Motor neuron (in vitro differentiated cells): ENCODE data around the gene TMIGD3. TPM values are rescaled to one million over a fixed set of nuclear protein-coding genes. Genes with fewer than 3 reads are reported as not detected.

Experiments used
- total RNA-seq, 8 experiments: library from RNA; unstranded; fragments of 300-600 nt; gene quantifications; 2 replicates each; pipeline versions ENCODE4 v1.2.3 to v1.2.4, GENCODE V29; 2022

TMIGD3 gene
- total RNA-seq, 8 experiments from 2014 or later: 0.32 to 0.71 TPM; not detected in 6

Other genes with a start within 250 kb of the TMIGD3 start
- gene CHIA, start 212.8 kb downstream of the TMIGD3 start, total RNA-seq: under 1 TPM in 4 of 8 experiments, not detected in 4; 0.09 to 0.47 (median 0.16) TPM
- gene OVGP1, start 75.9 kb downstream of the TMIGD3 start, total RNA-seq: 1 to 10 TPM; 1.3 to 4.7 (median 3.1) TPM
- gene WDR77, start 54.4 kb downstream of the TMIGD3 start, total RNA-seq: 10 to 100 TPM; 17.4 to 50.8 (median 30.5) TPM
- gene ATP5PB, start 54.2 kb downstream of the TMIGD3 start, total RNA-seq: 100 to 1,000 TPM; 219 to 363 (median 246) TPM
- 1 to 10 TPM in 3 of 8 experiments, under 1 TPM in 5; 0.49 to 4.4 (median 0.82) TPM for gene C1orf162, start 29.6 kb downstream of the TMIGD3 start, total RNA-seq
- gene ADORA3, start within 50 bp of the TMIGD3 start, total RNA-seq: 1 to 10 TPM in 1 of 8 experiments, under 1 TPM in 3, not detected in 4; 0.21 to 1.9 (median 0.29) TPM
- gene RAP1A, start 116.2 kb upstream of the TMIGD3 start, total RNA-seq: 10 to 100 TPM; 15.2 to 42.6 (median 26.3) TPM
- gene INKA2, start 235.8 kb upstream of the TMIGD3 start, total RNA-seq: 10 to 100 TPM in 1 of 8 experiments, 1 to 10 TPM in 7; 1.3 to 14.3 (median 4.7) TPM